WTC11 (cell line): ENCODE measurements around the gene CYP8B1. TPM values are rescaled to one million over a fixed set of nuclear protein-coding genes. Genes with fewer than 3 reads are reported as not detected.

Source experiments
- ATAC-seq: fragments of 200-7000 bp; cut with Tn5 transposase; 2 replicates; pipeline ENCODE4 v1.10.0; 2021; ENCODE audit warnings: mild to moderate bottlenecking, moderate library complexity
- CTCF ChIA-PET: fragments of 300-600 bp; sonication (Branson Sonifier 250); formaldehyde crosslinking; loops from one replicate; lab custom pipeline; 2021; ENCODE audit warnings: antibody characterized with exemption; lab: Charles Lee
- POLR2A ChIA-PET: fragments of 350-600 bp; sonication (Branson Sonifier 250); formaldehyde crosslinking; loops from one replicate; lab custom pipeline; 2021; ENCODE audit warnings: antibody characterized with exemption; lab: Charles Lee
- DNase-seq: peaks from one replicate; pipeline ENCODE4 v3.0.0; 2021; ENCODE audit warnings: low spot score
- H3K27ac Mint-ChIP-seq: 2 replicates; pipeline ENCODE4 v1.8.0; 2021; ENCODE audit warnings: mixed read lengths
- H3K27me3 Mint-ChIP-seq: 2 replicates; pipeline ENCODE4 v1.8.0; 2021; ENCODE audit warnings: low read depth, mild to moderate bottlenecking, moderate library complexity, mixed read lengths
- H3K36me3 Mint-ChIP-seq: 2 replicates; pipeline ENCODE4 v1.8.0; 2021; ENCODE audit warnings: mixed read lengths
- H3K4me1 Mint-ChIP-seq: 2 replicates; pipeline ENCODE4 v1.8.0; 2022; ENCODE audit warnings: mixed read lengths
- H3K4me3 Mint-ChIP-seq: 2 replicates; pipeline ENCODE4 v1.8.0; 2021; ENCODE audit warnings: mild to moderate bottlenecking, moderate library complexity, mixed read lengths
- H3K9me3 Mint-ChIP-seq: 2 replicates; pipeline ENCODE4 v1.8.0; 2021; ENCODE audit warnings: mixed read lengths
- AR ChIP-seq: fragments of 250-450 bp; sonication (Bioruptor Pico); IDR thresholded peaks from 2 replicates; pipeline ENCODE4 v1.9.0; 2021; ENCODE audit warnings: mild to moderate bottlenecking
- ATF1 ChIP-seq: sonication (generic); formaldehyde crosslinking; IDR thresholded peaks from 2 replicates; pipeline ENCODE4 v1.8.1; 2023; ENCODE audit warnings: mild to moderate bottlenecking, moderate library complexity, missing genetic modification reagents
- CREB1 ChIP-seq: sonication (generic); formaldehyde crosslinking; IDR thresholded peaks from 2 replicates; pipeline ENCODE4 v1.8.0; 2023; ENCODE audit warnings: mild to moderate bottlenecking, missing genetic modification reagents
- E2F4 ChIP-seq: sonication (generic); formaldehyde crosslinking; IDR thresholded peaks from 2 replicates; pipeline ENCODE4 v1.8.1; 2022; ENCODE audit warnings: low read depth, mild to moderate bottlenecking, moderate library complexity, missing genetic modification reagents, borderline replicate concordance
- FOXP4 ChIP-seq: sonication (generic); formaldehyde crosslinking; IDR thresholded peaks from 2 replicates; pipeline ENCODE4 v1.8.0; 2022; ENCODE audit warnings: mild to moderate bottlenecking, missing genetic modification reagents
- GTF2I ChIP-seq: fragments of 250-450 bp; sonication (Bioruptor Pico); conservative IDR thresholded peaks from 2 replicates; pipeline ENCODE4 v1.4.0; 2021; ENCODE audit warnings: mild to moderate bottlenecking
- HMGA2 ChIP-seq: fragments of 250-450 bp; sonication (Bioruptor Pico); IDR thresholded peaks from 2 replicates; pipeline ENCODE4 v1.4.0; 2021; ENCODE audit warnings: mild to moderate bottlenecking, moderate library complexity
- IRF2 ChIP-seq: sonication (generic); formaldehyde crosslinking; IDR thresholded peaks from 2 replicates; pipeline ENCODE4 v1.8.0; 2022; ENCODE audit warnings: low read depth, missing genetic modification reagents, borderline replicate concordance
- NFATC4 ChIP-seq: fragments of 250-450 bp; sonication (Bioruptor Pico); IDR thresholded peaks from 2 replicates; pipeline ENCODE4 v1.9.0; 2021; ENCODE audit warnings: mild to moderate bottlenecking
- NR1H2 ChIP-seq: sonication (generic); formaldehyde crosslinking; IDR thresholded peaks from 2 replicates; pipeline ENCODE4 v1.9.0; 2021; ENCODE audit warnings: mild to moderate bottlenecking, moderate library complexity, missing genetic modification reagents
- NR2C2 ChIP-seq: sonication (generic); formaldehyde crosslinking; IDR thresholded peaks from 2 replicates; pipeline ENCODE4 v1.8.0; 2022; ENCODE audit warnings: mild to moderate bottlenecking, missing genetic modification reagents
- RORB ChIP-seq: fragments of 250-450 bp; sonication (Bioruptor Pico); IDR thresholded peaks from 2 replicates; pipeline ENCODE4 v1.9.0; 2021; ENCODE audit warnings: mild to moderate bottlenecking
- SMAD3 ChIP-seq: sonication (generic); formaldehyde crosslinking; IDR thresholded peaks from 2 replicates; pipeline ENCODE4 v1.8.0; 2022; ENCODE audit warnings: missing genetic modification reagents, mild to moderate bottlenecking, borderline replicate concordance
- SOX15 ChIP-seq: fragments of 250-450 bp; sonication (Bioruptor Pico); IDR thresholded peaks from 2 replicates; pipeline ENCODE4 v1.9.0; 2021; ENCODE audit warnings: mild to moderate bottlenecking
- SP1 ChIP-seq: sonication (generic); formaldehyde crosslinking; conservative IDR thresholded peaks from 2 replicates; pipeline ENCODE4 v1.8.1; 2022; ENCODE audit warnings: missing genetic modification reagents
- USF2 ChIP-seq: sonication (generic); formaldehyde crosslinking; IDR thresholded peaks from 2 replicates; pipeline ENCODE4 v1.8.1; 2023; ENCODE audit warnings: mild to moderate bottlenecking, missing genetic modification reagents, moderate library complexity
- ZNF121 ChIP-seq: sonication (generic); formaldehyde crosslinking; IDR thresholded peaks from 2 replicates; pipeline ENCODE4 v1.8.0; 2023; ENCODE audit warnings: missing genetic modification reagents
- ZNF232 ChIP-seq: sonication (generic); formaldehyde crosslinking; IDR thresholded peaks from 2 replicates; pipeline ENCODE4 v1.8.0; 2022; ENCODE audit warnings: mild to moderate bottlenecking, missing genetic modification reagents
- ZNF396 ChIP-seq: fragments of 250-450 bp; sonication (Bioruptor Pico); IDR thresholded peaks from 2 replicates; pipeline ENCODE4 v1.8.0; 2021; ENCODE audit warnings: mild to moderate bottlenecking, moderate library complexity, borderline replicate concordance
- total RNA-seq: library from RNA; stranded (reverse); gene quantifications from 3 replicates; pipeline ENCODE4 v1.2.3, GENCODE V29; 2021
- TF ChIP-seq, protein P1 (sequence below): sonication (generic); formaldehyde crosslinking; IDR thresholded peaks from 2 replicates; pipeline ENCODE4 v1.8.0; 2022; ENCODE audit warnings: mild to moderate bottlenecking, missing genetic modification reagents
- TF ChIP-seq, protein P2 (sequence below): sonication (generic); formaldehyde crosslinking; IDR thresholded peaks from 2 replicates; pipeline ENCODE4 v1.8.1; 2022; ENCODE audit warnings: mild to moderate bottlenecking, moderate library complexity, missing genetic modification reagents
- TF ChIP-seq, protein P3 (sequence below): fragments of 200-600 bp; IDR thresholded peaks from 2 replicates; pipeline ENCODE4 v1.8.0; 2022; ENCODE audit warnings: antibody characterized with exemption
- TF ChIP-seq, protein P4 (sequence below): sonication (generic); formaldehyde crosslinking; IDR thresholded peaks from 2 replicates; pipeline ENCODE4 v1.8.1; 2023; ENCODE audit warnings: mild to moderate bottlenecking, missing genetic modification reagents
- TF ChIP-seq, protein P5 (sequence below): sonication (generic); formaldehyde crosslinking; IDR thresholded peaks from 2 replicates; pipeline ENCODE4 v1.8.1; 2022; ENCODE audit warnings: mild to moderate bottlenecking, missing genetic modification reagents, moderate library complexity, borderline replicate concordance

The CYP8B1 gene
- total RNA-seq, 1 experiment from 2014 or later: 0.13 TPM

DNA sequence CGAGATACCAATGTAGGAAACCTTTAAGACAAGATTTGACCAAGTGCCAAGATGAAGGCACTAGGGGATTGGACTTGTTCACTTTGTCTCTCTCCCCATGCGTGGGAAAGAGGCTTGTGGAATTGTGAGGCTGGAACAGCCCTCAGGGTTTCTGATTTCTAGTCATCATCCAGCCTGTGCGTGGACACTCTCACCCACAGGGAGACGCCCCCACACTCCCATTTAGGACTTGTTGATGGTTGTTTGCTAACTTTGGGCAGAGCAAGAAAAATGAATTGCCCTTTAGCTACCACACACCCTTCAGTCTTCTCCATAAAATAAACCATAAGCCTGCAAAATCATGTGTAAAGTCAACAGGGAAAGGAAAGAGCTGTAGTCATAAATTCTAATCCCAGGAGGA, 48.0 kb downstream of the CYP8B1 start:
- POLR2A ChIA-PET: no interaction called here
- Mint-ChIP-seq H3K27me3 (no peaks in the 10 kb centered on the region), H3K4me3 (no peak overlapping the region), H3K9me3 (peaks cover 4% of the 10 kb centered on the region), H3K27ac (no peak overlapping the region)
- ATAC-seq: no peak
- no peak for DNase-seq
- CTCF ChIA-PET: interaction anchor here (1.0 to 2.1 kb wide), 2 partner anchors 8 to 83 kb away, joined by 3 to 7 read pairs; no protein-coding TSS in a partner anchor
- no peak for TF ChIP-seq CREB1 (CRISPR knock-in tag)
- no peak for TF ChIP-seq SP1
- no peak for TF ChIP-seq SMAD3
- TF ChIP-seq, protein P1, sequence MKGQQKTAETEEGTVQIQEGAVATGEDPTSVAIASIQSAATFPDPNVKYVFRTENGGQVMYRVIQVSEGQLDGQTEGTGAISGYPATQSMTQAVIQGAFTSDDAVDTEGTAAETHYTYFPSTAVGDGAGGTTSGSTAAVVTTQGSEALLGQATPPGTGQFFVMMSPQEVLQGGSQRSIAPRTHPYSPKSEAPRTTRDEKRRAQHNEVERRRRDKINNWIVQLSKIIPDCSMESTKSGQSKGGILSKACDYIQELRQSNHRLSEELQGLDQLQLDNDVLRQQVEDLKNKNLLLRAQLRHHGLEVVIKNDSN: no peak
- TF ChIP-seq USF2 (CRISPR knock-in tag): no peak
- TF ChIP-seq ATF1: no peak
- TF ChIP-seq, protein P2, sequence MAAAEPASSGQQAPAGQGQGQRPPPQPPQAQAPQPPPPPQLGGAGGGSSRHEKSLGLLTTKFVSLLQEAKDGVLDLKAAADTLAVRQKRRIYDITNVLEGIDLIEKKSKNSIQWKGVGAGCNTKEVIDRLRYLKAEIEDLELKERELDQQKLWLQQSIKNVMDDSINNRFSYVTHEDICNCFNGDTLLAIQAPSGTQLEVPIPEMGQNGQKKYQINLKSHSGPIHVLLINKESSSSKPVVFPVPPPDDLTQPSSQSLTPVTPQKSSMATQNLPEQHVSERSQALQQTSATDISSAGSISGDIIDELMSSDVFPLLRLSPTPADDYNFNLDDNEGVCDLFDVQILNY: no peak
- no peak for TF ChIP-seq SOX15 (CRISPR knock-in tag)
- TF ChIP-seq GTF2I (CRISPR knock-in tag): no peak
- no peak for TF ChIP-seq NR2C2 (CRISPR knock-in tag)
- TF ChIP-seq NFATC4 (CRISPR knock-in tag): no peak
- no peak for TF ChIP-seq FOXP4 (CRISPR knock-in tag)
- TF ChIP-seq HMGA2 (CRISPR knock-in tag): no peak
- TF ChIP-seq IRF2 (CRISPR knock-in tag): no peak
- TF ChIP-seq, protein P3, sequence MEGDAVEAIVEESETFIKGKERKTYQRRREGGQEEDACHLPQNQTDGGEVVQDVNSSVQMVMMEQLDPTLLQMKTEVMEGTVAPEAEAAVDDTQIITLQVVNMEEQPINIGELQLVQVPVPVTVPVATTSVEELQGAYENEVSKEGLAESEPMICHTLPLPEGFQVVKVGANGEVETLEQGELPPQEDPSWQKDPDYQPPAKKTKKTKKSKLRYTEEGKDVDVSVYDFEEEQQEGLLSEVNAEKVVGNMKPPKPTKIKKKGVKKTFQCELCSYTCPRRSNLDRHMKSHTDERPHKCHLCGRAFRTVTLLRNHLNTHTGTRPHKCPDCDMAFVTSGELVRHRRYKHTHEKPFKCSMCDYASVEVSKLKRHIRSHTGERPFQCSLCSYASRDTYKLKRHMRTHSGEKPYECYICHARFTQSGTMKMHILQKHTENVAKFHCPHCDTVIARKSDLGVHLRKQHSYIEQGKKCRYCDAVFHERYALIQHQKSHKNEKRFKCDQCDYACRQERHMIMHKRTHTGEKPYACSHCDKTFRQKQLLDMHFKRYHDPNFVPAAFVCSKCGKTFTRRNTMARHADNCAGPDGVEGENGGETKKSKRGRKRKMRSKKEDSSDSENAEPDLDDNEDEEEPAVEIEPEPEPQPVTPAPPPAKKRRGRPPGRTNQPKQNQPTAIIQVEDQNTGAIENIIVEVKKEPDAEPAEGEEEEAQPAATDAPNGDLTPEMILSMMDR: no peak
- no peak for TF ChIP-seq ZNF121 (CRISPR knock-in tag)
- no peak for TF ChIP-seq E2F4 (CRISPR knock-in tag)
- TF ChIP-seq, protein P4, sequence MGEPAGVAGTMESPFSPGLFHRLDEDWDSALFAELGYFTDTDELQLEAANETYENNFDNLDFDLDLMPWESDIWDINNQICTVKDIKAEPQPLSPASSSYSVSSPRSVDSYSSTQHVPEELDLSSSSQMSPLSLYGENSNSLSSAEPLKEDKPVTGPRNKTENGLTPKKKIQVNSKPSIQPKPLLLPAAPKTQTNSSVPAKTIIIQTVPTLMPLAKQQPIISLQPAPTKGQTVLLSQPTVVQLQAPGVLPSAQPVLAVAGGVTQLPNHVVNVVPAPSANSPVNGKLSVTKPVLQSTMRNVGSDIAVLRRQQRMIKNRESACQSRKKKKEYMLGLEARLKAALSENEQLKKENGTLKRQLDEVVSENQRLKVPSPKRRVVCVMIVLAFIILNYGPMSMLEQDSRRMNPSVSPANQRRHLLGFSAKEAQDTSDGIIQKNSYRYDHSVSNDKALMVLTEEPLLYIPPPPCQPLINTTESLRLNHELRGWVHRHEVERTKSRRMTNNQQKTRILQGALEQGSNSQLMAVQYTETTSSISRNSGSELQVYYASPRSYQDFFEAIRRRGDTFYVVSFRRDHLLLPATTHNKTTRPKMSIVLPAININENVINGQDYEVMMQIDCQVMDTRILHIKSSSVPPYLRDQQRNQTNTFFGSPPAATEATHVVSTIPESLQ: no peak
- TF ChIP-seq, all 79 proteins: peak for 0
- Mint-ChIP-seq H3K4me1 (peaks cover 20% of the 10 kb centered on the region), H3K36me3 (no peaks in the 10 kb centered on the region)

DNA sequence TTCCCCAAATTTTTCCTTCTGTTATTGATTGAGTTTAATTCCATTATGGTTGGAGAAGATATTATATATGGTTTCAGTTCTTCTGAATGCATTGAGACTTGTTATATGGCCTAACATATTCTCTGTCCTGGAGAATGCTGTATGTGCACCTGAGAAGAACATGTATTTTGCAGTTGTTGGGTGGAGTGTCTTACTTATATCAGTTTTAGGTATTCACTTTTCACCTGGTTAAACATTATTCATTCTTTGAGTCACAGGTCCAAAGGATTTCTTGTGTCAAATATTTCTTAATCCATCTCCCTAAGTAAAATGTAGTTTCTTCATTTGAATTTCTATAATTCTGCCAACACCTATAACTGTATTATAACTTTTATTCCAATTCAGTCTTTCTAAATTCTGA, 48.7 kb downstream of the CYP8B1 start:
- Mint-ChIP-seq H3K36me3 (no peaks in the 10 kb centered on the region), H3K27me3 (no peaks in the 10 kb centered on the region), H3K9me3 (peaks cover 4% of the 10 kb centered on the region), H3K4me3 (no peak overlapping the region), H3K4me1 (peaks cover 20% of the 10 kb centered on the region), H3K27ac (no peak overlapping the region)
- ATAC-seq: no peak
- POLR2A ChIA-PET: no interaction called here
- CTCF ChIA-PET: no interaction called here
- DNase-seq: no peak
- TF ChIP-seq ZNF121 (CRISPR knock-in tag): no peak
- TF ChIP-seq ZNF232 (CRISPR knock-in tag): no peak
- no peak for TF ChIP-seq RORB
- TF ChIP-seq ZNF396 (CRISPR knock-in tag): no peak
- TF ChIP-seq NR1H2 (CRISPR knock-in tag): no peak
- TF ChIP-seq AR (CRISPR knock-in tag): no peak
- TF ChIP-seq NR2C2 (CRISPR knock-in tag): no peak
- TF ChIP-seq, protein P5, sequence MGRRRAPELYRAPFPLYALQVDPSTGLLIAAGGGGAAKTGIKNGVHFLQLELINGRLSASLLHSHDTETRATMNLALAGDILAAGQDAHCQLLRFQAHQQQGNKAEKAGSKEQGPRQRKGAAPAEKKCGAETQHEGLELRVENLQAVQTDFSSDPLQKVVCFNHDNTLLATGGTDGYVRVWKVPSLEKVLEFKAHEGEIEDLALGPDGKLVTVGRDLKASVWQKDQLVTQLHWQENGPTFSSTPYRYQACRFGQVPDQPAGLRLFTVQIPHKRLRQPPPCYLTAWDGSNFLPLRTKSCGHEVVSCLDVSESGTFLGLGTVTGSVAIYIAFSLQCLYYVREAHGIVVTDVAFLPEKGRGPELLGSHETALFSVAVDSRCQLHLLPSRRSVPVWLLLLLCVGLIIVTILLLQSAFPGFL: no peak
